IMR-90 (cell line): ENCODE measurements around the gene DDX31. TPM values are rescaled to one million over a fixed set of nuclear protein-coding genes. Genes with fewer than 3 reads are reported as not detected.

Experiments used
- ATAC-seq: fragments of 200-7000 bp; cut with Tn5 transposase; 2 replicates; pipeline ENCODE4 v1.9.1; 2020; ENCODE audit warnings: low read depth, mild to moderate bottlenecking, moderate library complexity
- BruUV-seq: library from RNA; stranded (reverse); fragments of 400-500 nt; replicated peaks from 2 replicates; lab custom pipeline; 2021; lab: Mats Ljungman, UMichigan
- CTCF ChIA-PET: fragments of 300-600 bp; formaldehyde crosslinking; extraction: SDS; loops from one replicate; lab custom pipeline; 2021; ENCODE audit warnings: antibody characterized with exemption; lab: Yijun Ruan, JAX
- POLR2A ChIA-PET: fragments of 300-600 bp; sonication (Branson Sonifier 250); formaldehyde crosslinking; loops from one replicate; lab custom pipeline; 2022; ENCODE audit warnings: antibody characterized with exemption; ENCODE audit not compliant: unreplicated experiment; lab: Charles Lee
- DNase-seq: peaks from one replicate; pipeline ENCODE4 v3.0.0; 2013
- H2AFZ ChIP-seq: replicated peaks from 2 replicates; pipeline ENCODE3; 2013; ENCODE audit warnings: low read length, mild to moderate bottlenecking; ENCODE audit not compliant: poor library complexity
- H2AK5ac ChIP-seq: 2 replicates; pipeline ENCODE4 v1.6.1; 2013; ENCODE audit warnings: low read depth, low read length, inconsistent platforms
- H2AK9ac ChIP-seq: replicated peaks from 2 replicates; pipeline ENCODE3; 2013; ENCODE audit warnings: mild to moderate bottlenecking, low read depth, low read length, moderate library complexity; ENCODE audit not compliant: poor library complexity
- H2BK120ac ChIP-seq: 2 replicates; pipeline ENCODE4 v1.6.1; 2013; ENCODE audit warnings: low read depth, low read length, inconsistent platforms
- H2BK15ac ChIP-seq: 3 replicates; pipeline ENCODE4 v1.6.1; 2013; ENCODE audit warnings: low read depth, low read length, inconsistent platforms
- H2BK20ac ChIP-seq: 2 replicates; pipeline ENCODE4 v1.6.1; 2013; ENCODE audit warnings: low read depth, mild to moderate bottlenecking, inconsistent platforms, low read length, moderate library complexity
- H2BK5ac ChIP-seq: 2 replicates; pipeline ENCODE4 v1.6.1; 2013; ENCODE audit warnings: mild to moderate bottlenecking, low read depth, low read length, inconsistent platforms; ENCODE audit not compliant: poor library complexity, severe bottlenecking
- H3K14ac ChIP-seq: replicated peaks from 2 replicates; pipeline ENCODE4 v1.6.1; 2013; ENCODE audit warnings: low read depth, low read length, inconsistent platforms
- H3K18ac ChIP-seq: 2 replicates; pipeline ENCODE4 v1.6.1; 2013; ENCODE audit warnings: low read depth, low read length, control low read depth
- H3K23ac ChIP-seq: 2 replicates; pipeline ENCODE4 v1.6.1; 2013; ENCODE audit warnings: low read depth, low read length, inconsistent platforms
- H3K27ac ChIP-seq: 2 replicates; pipeline ENCODE4 v1.5.1; 2013; ENCODE audit warnings: mild to moderate bottlenecking, control low read depth, low read length; ENCODE audit not compliant: insufficient read depth
- H3K27me3 ChIP-seq: 2 replicates; pipeline ENCODE4 v1.6.1; 2013; ENCODE audit warnings: low read length; ENCODE audit not compliant: control insufficient read depth, insufficient read depth
- H3K36me3 ChIP-seq: 2 replicates; pipeline ENCODE4 v1.6.1; 2013; ENCODE audit warnings: low read length, mixed read lengths; ENCODE audit not compliant: control insufficient read depth, insufficient read depth
- H3K4ac ChIP-seq: 2 replicates; pipeline ENCODE4 v1.6.1; 2013; ENCODE audit warnings: low read depth, low read length, inconsistent platforms
- H3K4me1 ChIP-seq: 2 replicates; pipeline ENCODE4 v1.6.1; 2013; ENCODE audit warnings: low read length, mixed read lengths; ENCODE audit not compliant: control insufficient read depth, insufficient read depth
- H3K4me2 ChIP-seq: 2 replicates; pipeline ENCODE4 v1.6.1; 2013; ENCODE audit warnings: low read depth, mild to moderate bottlenecking, control low read depth, low read length, moderate library complexity
- H3K4me3 ChIP-seq: 2 replicates; pipeline ENCODE4 v1.5.1; 2013; ENCODE audit warnings: low read depth, mild to moderate bottlenecking, control low read depth, low read length, moderate library complexity; ENCODE audit not compliant: insufficient read depth
- H3K56ac ChIP-seq: 2 replicates; pipeline ENCODE4 v1.6.1; 2013; ENCODE audit warnings: low read length, inconsistent platforms; ENCODE audit not compliant: insufficient read depth; ENCODE audit errors: extremely low read depth
- H3K79me1 ChIP-seq, 2 experiments: 2 replicates each; pipeline ENCODE4 v1.6.1; 2013; ENCODE audit warnings: low read length in 2 of 2, inconsistent platforms in 1 of 2, low read depth in 1 of 2
- H3K9ac ChIP-seq: 2 replicates; pipeline ENCODE4 v1.6.1; 2013; ENCODE audit warnings: low read depth, low read length, control low read depth
- H3K9me1 ChIP-seq: 2 replicates; pipeline ENCODE4 v1.6.1; 2013; ENCODE audit warnings: low read length, inconsistent platforms; ENCODE audit not compliant: insufficient read depth
- H3K9me3 ChIP-seq: 2 replicates; pipeline ENCODE4 v1.6.1; 2013; ENCODE audit warnings: low read length; ENCODE audit not compliant: control insufficient read depth, insufficient read depth
- H4K20me1 ChIP-seq: 2 replicates; pipeline ENCODE4 v1.6.1; 2013; ENCODE audit warnings: low read length, inconsistent platforms; ENCODE audit not compliant: insufficient read depth
- H4K5ac ChIP-seq: 2 replicates; pipeline ENCODE4 v1.6.1; 2013; ENCODE audit warnings: mild to moderate bottlenecking, low read depth, low read length, control low read depth
- H4K8ac ChIP-seq, 2 experiments: 2 replicates each; pipeline ENCODE4 v1.6.1; 2013; ENCODE audit warnings: low read depth in 2 of 2, low read length in 2 of 2, control low read depth in 1 of 2, inconsistent platforms in 1 of 2
- H4K91ac ChIP-seq: 2 replicates; pipeline ENCODE4 v1.6.1; 2013; ENCODE audit warnings: low read depth, low read length, inconsistent platforms; ENCODE audit not compliant: insufficient read depth
- BHLHE40 ChIP-seq: fragments of 150-350 bp; IDR thresholded peaks from 2 replicates; pipeline ENCODE4 v1.6.1; 2016; ENCODE audit warnings: mild to moderate bottlenecking, low read depth, low read length
- CEBPB ChIP-seq: IDR thresholded peaks from 2 replicates; pipeline ENCODE4 v1.6.1; 2012; ENCODE audit warnings: low read depth, low read length, improper control_type of control experiment
- CHD1 ChIP-seq: IDR thresholded peaks from 2 replicates; pipeline ENCODE4 v1.6.1; 2012; ENCODE audit warnings: low read depth, low read length, improper control_type of control experiment
- FOS ChIP-seq: fragments of 150-350 bp; IDR thresholded peaks from 2 replicates; pipeline ENCODE4 v1.6.1; 2016; ENCODE audit warnings: low read depth, low read length
- MAFK ChIP-seq: IDR thresholded peaks from 2 replicates; pipeline ENCODE4 v1.6.1; 2012; ENCODE audit warnings: low read depth, low read length, improper control_type of control experiment
- MAZ ChIP-seq: IDR thresholded peaks from 2 replicates; pipeline ENCODE4 v1.6.1; 2012; ENCODE audit warnings: low read depth, mild to moderate bottlenecking, low read length, improper control_type of control experiment, moderate library complexity, borderline replicate concordance
- MXI1 ChIP-seq: IDR thresholded peaks from 2 replicates; pipeline ENCODE4 v1.6.1; 2012; ENCODE audit warnings: low read depth, mild to moderate bottlenecking, low read length, moderate library complexity, borderline replicate concordance
- NFE2L2 ChIP-seq: fragments of 150-350 bp; IDR thresholded peaks from 2 replicates; pipeline ENCODE4 v1.6.1; 2016; ENCODE audit warnings: low read depth, mild to moderate bottlenecking, low read length
- POLR2A ChIP-seq: IDR thresholded peaks from 2 replicates; pipeline ENCODE4 v1.6.1; 2012; ENCODE audit warnings: mild to moderate bottlenecking, low read depth, low read length
- RAD21 ChIP-seq: IDR thresholded peaks from 2 replicates; pipeline ENCODE4 v1.6.1; 2012; ENCODE audit warnings: low read length, improper control_type of control experiment
- RCOR1 ChIP-seq: IDR thresholded peaks from 2 replicates; pipeline ENCODE4 v1.6.1; 2012; ENCODE audit warnings: mild to moderate bottlenecking, low read length, improper control_type of control experiment; ENCODE audit not compliant: insufficient replicate concordance
- RFX5 ChIP-seq: IDR thresholded peaks from 2 replicates; pipeline ENCODE4 v1.8.0; 2012; ENCODE audit warnings: low read depth, mild to moderate bottlenecking, low read length, moderate library complexity
- SMC3 ChIP-seq: fragments of 150-350 bp; IDR thresholded peaks from 2 replicates; pipeline ENCODE4 v1.6.1; 2016; ENCODE audit warnings: low read depth, mild to moderate bottlenecking, antibody characterized with exemption, low read length, moderate library complexity
- WGBS, 2 experiments: methylation state at CpG; one replicate each; pipeline versions ENCODE4 v1.1.5 to v1.1.7; 2013; ENCODE audit warnings: missing lambda C conversion rate in 2 of 2; ENCODE audit not compliant: insufficient read length in 1 of 2; ENCODE audit errors: extremely low coverage in 2 of 2; 5-methylcytosine and 5-hydroxymethylcytosine counted together
- dilution Hi-C: fragments of 300-500 bp; cut with HindIII; formaldehyde crosslinking; loops from one replicate; pipeline ENCODE4 v1.14.3; 2018; ENCODE audit warnings: low sequenced_read_pairs; ENCODE audit not compliant: unreplicated experiment
- in situ Hi-C: fragments of 300-500 bp; cut with MboI; formaldehyde crosslinking; loops from 3 replicates; pipeline ENCODE4 v1.14.3; 2019; ENCODE audit warnings: low sequenced_read_pairs, inconsistent platforms, mixed read lengths
- intact Hi-C: fragments of 100-400 bp; cut with micrococcal nuclease; formaldehyde crosslinking; loops from 2 replicates; pipeline ENCODE4 v1.10.0; 2022
- polyA plus RNA-seq, 3 experiments: library from polyadenylated mRNA; depleted of rRNA; stranded (reverse); fragments of >200 nt; gene quantifications; 2 replicates each; pipeline ENCODE4 v1.2.3, GENCODE V29; 2012; ENCODE audit warnings: low replicate concordance in 1 of 3
- total RNA-seq: library from RNA; depleted of rRNA; stranded (reverse); fragments of >200 nt; gene quantifications from 2 replicates; pipeline ENCODE4 v1.2.3, GENCODE V29; 2012
- TF ChIP-seq, protein P1 (sequence below): fragments of 150-350 bp; IDR thresholded peaks from 2 replicates; pipeline ENCODE4 v1.6.1; 2017; ENCODE audit warnings: mild to moderate bottlenecking, antibody characterized with exemption, low read length, low read depth
- TF ChIP-seq, protein P2 (sequence below): conservative IDR thresholded peaks from 2 replicates; pipeline ENCODE4 v1.5.1; 2012; ENCODE audit warnings: mild to moderate bottlenecking, low read depth, low read length, improper control_type of control experiment
- TF ChIP-seq, protein P3 (sequence below): fragments of 150-350 bp; IDR thresholded peaks from 2 replicates; pipeline ENCODE4 v1.6.1; 2016; ENCODE audit warnings: low read depth, mild to moderate bottlenecking, low read length, moderate library complexity, borderline replicate concordance

DDX31 gene
- total and polyA plus RNA-seq, 2 of the 4 experiments (the other 2 are of a cell fraction): 10.7 to 14.0 TPM

DNA sequence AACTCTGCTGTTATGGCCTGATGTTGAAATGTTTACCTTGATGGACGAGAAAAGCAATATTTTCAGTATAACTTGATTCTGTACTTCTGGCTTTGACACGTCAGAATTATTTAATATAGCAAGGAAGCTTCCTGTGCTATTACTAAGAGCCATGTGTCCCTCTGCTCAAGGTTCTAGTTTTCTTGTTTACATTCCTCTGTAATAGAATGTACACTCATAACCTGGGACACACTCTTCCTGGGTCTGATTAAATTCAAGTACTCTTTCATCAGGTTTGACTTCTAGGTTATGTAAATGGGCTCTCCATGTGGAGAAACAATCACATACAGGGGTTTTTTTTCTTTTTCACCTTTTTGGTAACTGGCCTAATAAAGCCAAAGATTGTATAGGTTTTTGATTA lies 33.6 kb upstream of the DDX31 start:
- no TSS peak for BruUV-seq
- WGBS, 2 experiments: no CpG with 5 or more reads among the region's 2 CpGs

More for the DNA sequence above, 33.6 kb upstream of the DDX31 start:
- Histone ChIP-seq H3K9ac (no peak overlapping the region), H4K20me1 (no peaks in the 10 kb centered on the region), H2BK5ac (no peak overlapping the region), H3K36me3 (no peaks in the 10 kb centered on the region), H2BK20ac (no peak overlapping the region), H4K91ac (no peak overlapping the region), H3K23ac (no peak overlapping the region), H3K4me1 (no peaks in the 10 kb centered on the region), H2BK120ac (no peak overlapping the region), H3K9me3 (no peaks in the 10 kb centered on the region; the same call in 1 of the 2 replicates), H4K5ac (no peak overlapping the region), H3K4ac (no peak overlapping the region), H2AFZ (no peak overlapping the region), H3K18ac (no peak overlapping the region), H3K9me1 (no peaks in the 10 kb centered on the region), H2AK9ac (no peak overlapping the region), H2AK5ac (no peak overlapping the region), H3K27me3 (peaks cover 5% of the 10 kb centered on the region; the same call in 1 of the 2 replicates), H3K56ac (no peak overlapping the region), H3K14ac (no peak overlapping the region), H2BK15ac (no peak overlapping the region), H3K4me3 (no peak overlapping the region), H3K27ac (no peak overlapping the region), H4K8ac (no peak overlapping the region), H3K4me2 (no peak overlapping the region), H3K79me1 (no peaks in the 10 kb centered on the region)
- ATAC-seq (peak; percentile 63), DNase-seq (peak; percentile 42)
- intact Hi-C loops: no loop called here
- TF ChIP-seq CHD1 (no peak), RFX5 (no peak), BHLHE40 (no peak), MAFK (no peak), NFE2L2 (no peak), FOS (no peak), RCOR1 (no peak), CEBPB (no peak), MAZ (no peak), RAD21 (no peak), SMC3 (no peak), MXI1 (no peak), POLR2A (no peak)
- TF ChIP-seq, protein P1, sequence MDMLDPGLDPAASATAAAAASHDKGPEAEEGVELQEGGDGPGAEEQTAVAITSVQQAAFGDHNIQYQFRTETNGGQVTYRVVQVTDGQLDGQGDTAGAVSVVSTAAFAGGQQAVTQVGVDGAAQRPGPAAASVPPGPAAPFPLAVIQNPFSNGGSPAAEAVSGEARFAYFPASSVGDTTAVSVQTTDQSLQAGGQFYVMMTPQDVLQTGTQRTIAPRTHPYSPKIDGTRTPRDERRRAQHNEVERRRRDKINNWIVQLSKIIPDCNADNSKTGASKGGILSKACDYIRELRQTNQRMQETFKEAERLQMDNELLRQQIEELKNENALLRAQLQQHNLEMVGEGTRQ: no peak
- TF ChIP-seq, protein P2, sequence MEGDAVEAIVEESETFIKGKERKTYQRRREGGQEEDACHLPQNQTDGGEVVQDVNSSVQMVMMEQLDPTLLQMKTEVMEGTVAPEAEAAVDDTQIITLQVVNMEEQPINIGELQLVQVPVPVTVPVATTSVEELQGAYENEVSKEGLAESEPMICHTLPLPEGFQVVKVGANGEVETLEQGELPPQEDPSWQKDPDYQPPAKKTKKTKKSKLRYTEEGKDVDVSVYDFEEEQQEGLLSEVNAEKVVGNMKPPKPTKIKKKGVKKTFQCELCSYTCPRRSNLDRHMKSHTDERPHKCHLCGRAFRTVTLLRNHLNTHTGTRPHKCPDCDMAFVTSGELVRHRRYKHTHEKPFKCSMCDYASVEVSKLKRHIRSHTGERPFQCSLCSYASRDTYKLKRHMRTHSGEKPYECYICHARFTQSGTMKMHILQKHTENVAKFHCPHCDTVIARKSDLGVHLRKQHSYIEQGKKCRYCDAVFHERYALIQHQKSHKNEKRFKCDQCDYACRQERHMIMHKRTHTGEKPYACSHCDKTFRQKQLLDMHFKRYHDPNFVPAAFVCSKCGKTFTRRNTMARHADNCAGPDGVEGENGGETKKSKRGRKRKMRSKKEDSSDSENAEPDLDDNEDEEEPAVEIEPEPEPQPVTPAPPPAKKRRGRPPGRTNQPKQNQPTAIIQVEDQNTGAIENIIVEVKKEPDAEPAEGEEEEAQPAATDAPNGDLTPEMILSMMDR: no peak
- TF ChIP-seq, protein P3, sequence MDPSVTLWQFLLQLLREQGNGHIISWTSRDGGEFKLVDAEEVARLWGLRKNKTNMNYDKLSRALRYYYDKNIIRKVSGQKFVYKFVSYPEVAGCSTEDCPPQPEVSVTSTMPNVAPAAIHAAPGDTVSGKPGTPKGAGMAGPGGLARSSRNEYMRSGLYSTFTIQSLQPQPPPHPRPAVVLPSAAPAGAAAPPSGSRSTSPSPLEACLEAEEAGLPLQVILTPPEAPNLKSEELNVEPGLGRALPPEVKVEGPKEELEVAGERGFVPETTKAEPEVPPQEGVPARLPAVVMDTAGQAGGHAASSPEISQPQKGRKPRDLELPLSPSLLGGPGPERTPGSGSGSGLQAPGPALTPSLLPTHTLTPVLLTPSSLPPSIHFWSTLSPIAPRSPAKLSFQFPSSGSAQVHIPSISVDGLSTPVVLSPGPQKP: no peak
- in situ Hi-C loops: no loop called here
- dilution Hi-C loops: no loop called here
- POLR2A ChIA-PET: no interaction called here
- CTCF ChIA-PET: no interaction called here
